Activated CD4-positive, CD25-positive, alpha-beta regulatory T cell treated with anti-CD3 and anti-CD28 coated beads, Interleukin-2, amount 50 U/mL, for 16 hours (primary cell): ENCODE measurements around the gene LIN7B.

Source experiments
- DNase-seq: peaks from one replicate; pipeline ENCODE4 v3.0.0-alpha.2; 2020; ENCODE audit warnings: low read depth, low spot score

Gene LIN7B

GRCh38 chr19:49094505-49095482, 19.4 kb upstream of the LIN7B start:
- no peak for DNase-seq

GRCh38 chr19:49097453-49098288, 16.5 kb upstream of the LIN7B start:
- peak; percentile 63 for DNase-seq

GRCh38 chr19:49098795-49099194, 15.4 kb upstream of the LIN7B start:
- no peak for DNase-seq

GRCh38 chr19:49101160-49101559, 13.0 kb upstream of the LIN7B start:
- DNase-seq, result no peak

GRCh38 chr19:49102303-49102702, 11.9 kb upstream of the LIN7B start:
- DNase-seq, result no peak

GRCh38 chr19:49103331-49104085, 10.7 kb upstream of the LIN7B start:
- DNase-seq, result no peak

GRCh38 chr19:49104229-49104864, 9.8 kb upstream of the LIN7B start:
- DNase-seq, result no peak

- peak; percentile 47 for DNase-seq
Measured at GRCh38 chr19:49106648-49107135, 7.5 kb upstream of the LIN7B start.

- no peak for DNase-seq
Measured at GRCh38 chr19:49107625-49108459, 6.3 kb upstream of the LIN7B start.

GRCh38 chr19:49109051-49109450, 5.1 kb upstream of the LIN7B start:
- DNase-seq, result no peak

- no peak for DNase-seq
Measured at GRCh38 chr19:49109569-49110233, 4.5 kb upstream of the LIN7B start.

- DNase-seq, result no peak
Measured at GRCh38 chr19:49110567-49110966, 3.6 kb upstream of the LIN7B start.

GRCh38 chr19:49111218-49111998, 2.8 kb upstream of the LIN7B start:
- no peak for DNase-seq

GRCh38 chr19:49114630-49115363, 627 bp downstream of the LIN7B start:
- DNase-seq, result no peak

- DNase-seq, result no peak
Measured at GRCh38 chr19:49116544-49116943, 2.4 kb downstream of the LIN7B start.

GRCh38 chr19:49117677-49118564, 3.8 kb downstream of the LIN7B start:
- no peak for DNase-seq
